SK-N-SH (cell line): ENCODE measurements around the gene ATXN7. TPM values are rescaled to one million over a fixed set of nuclear protein-coding genes. Genes with fewer than 3 reads are reported as not detected.

Source experiments
- CTCF ChIA-PET: fragments of 300-600, 350-600 bp; formaldehyde crosslinking; extraction: SDS; loops from one replicate; lab custom pipeline; 2021; lab: Yijun Ruan, JAX
- POLR2A ChIA-PET: fragments of 350-600 bp; sonication (Branson Sonifier 250); formaldehyde crosslinking; extraction: SDS; loops from one replicate; lab custom pipeline; 2020; ENCODE audit warnings: antibody characterized with exemption, inconsistent platforms; lab: Yijun Ruan, JAX
- DNase-seq: peaks from one replicate; pipeline ENCODE4 v3.0.0; 2012
- H2AFZ ChIP-seq: fragments of 200-600 bp; sonication (generic); 2 replicates; pipeline ENCODE4 v1.8.1; 2016; ENCODE audit warnings: antibody characterized with exemption, mild to moderate bottlenecking, low read depth
- H3F3A ChIP-seq: fragments of 200-600 bp; sonication (generic); replicated peaks from 2 replicates; pipeline ENCODE3; 2016; ENCODE audit warnings: antibody characterized with exemption, mild to moderate bottlenecking; ENCODE audit not compliant: insufficient read depth
- H3K27ac ChIP-seq, 2 experiments: fragments of 200-500 bp in 1 of 2; fragments of 200-600 bp in 1 of 2; sonication (Bioruptor generic) in 1 of 2; sonication (generic), shearing (Covaris generic) in 1 of 2; 2 replicates each; pipeline versions ENCODE4 v1.5.1 to v1.6.1; 2014 to 2016; ENCODE audit warnings: low read depth in 2 of 2, inconsistent platforms in 1 of 2, low read length in 1 of 2, mild to moderate bottlenecking in 1 of 2, mixed read lengths in 1 of 2
- H3K27me3 ChIP-seq: fragments of 200-600 bp; sonication (generic), shearing (Covaris generic); 2 replicates; pipeline ENCODE4 v1.6.1; 2016; ENCODE audit warnings: mixed run types; ENCODE audit not compliant: insufficient read depth
- H3K36me3 ChIP-seq, 2 experiments: fragments of 200-500 bp in 1 of 2; fragments of 200-600 bp in 1 of 2; sonication (Bioruptor generic) in 1 of 2; sonication (generic) in 1 of 2; replicated peaks in 1 of 2; 2 replicates each; pipeline versions ENCODE3 to v1.5.1; 2014 to 2016; ENCODE audit warnings: low read length in 1 of 2, mild to moderate bottlenecking in 1 of 2; ENCODE audit not compliant: insufficient read depth in 2 of 2, control insufficient read depth in 1 of 2
- H3K4me1 ChIP-seq, 2 experiments: fragments of 200-500 bp in 1 of 2; fragments of 200-600 bp in 1 of 2; sonication (Bioruptor generic) in 1 of 2; sonication (generic), shearing (Covaris generic) in 1 of 2; 2 replicates each; pipeline versions ENCODE4 v1.5.1 to v1.6.1; 2014 to 2016; ENCODE audit warnings: low read depth in 1 of 2, low read length in 1 of 2, mixed run types in 1 of 2; ENCODE audit not compliant: insufficient read depth in 2 of 2, control insufficient read depth in 1 of 2
- H3K4me2 ChIP-seq: fragments of 200-600 bp; sonication (generic), shearing (Covaris generic); 2 replicates; pipeline ENCODE4 v1.6.1; 2017; ENCODE audit warnings: mixed run types
- H3K4me3 ChIP-seq, 2 experiments: fragments of 200-500 bp in 1 of 2; fragments of 200-600 bp in 1 of 2; sonication (Bioruptor generic) in 1 of 2; sonication (generic), shearing (Covaris generic) in 1 of 2; 2 replicates each; pipeline versions ENCODE4 v1.5.1 to v1.8.1; 2014 to 2016; ENCODE audit warnings: low read depth in 2 of 2, inconsistent platforms in 1 of 2, low read length in 1 of 2, mild to moderate bottlenecking in 1 of 2, mixed read lengths in 1 of 2, moderate library complexity in 1 of 2
- H3K79me2 ChIP-seq: fragments of 200-600 bp; sonication (generic); 2 replicates; pipeline ENCODE4 v1.8.1; 2017; ENCODE audit warnings: mild to moderate bottlenecking; ENCODE audit not compliant: insufficient read depth
- H3K9ac ChIP-seq: fragments of 200-600 bp; sonication (generic); 2 replicates; pipeline ENCODE4 v1.6.1; 2017; ENCODE audit warnings: mixed run types
- H3K9me2 ChIP-seq: fragments of 200-600 bp; sonication (generic); 2 replicates; pipeline ENCODE4 v1.6.1; 2017; ENCODE audit warnings: mixed run types
- H3K9me3 ChIP-seq: fragments of 200-600 bp; sonication (generic); 2 replicates; pipeline ENCODE4 v1.6.1; 2017; ENCODE audit warnings: mixed run types, mild to moderate bottlenecking, moderate library complexity
- H4K20me1 ChIP-seq: fragments of 200-600 bp; sonication (generic); 2 replicates; pipeline ENCODE4 v1.6.1; 2017; ENCODE audit warnings: mild to moderate bottlenecking, mixed run types; ENCODE audit not compliant: insufficient read depth
- ELF1 ChIP-seq: IDR thresholded peaks from 2 replicates; pipeline ENCODE4 v1.4.0; 2012
- EP300 ChIP-seq, 2 experiments: IDR thresholded peaks; 2 replicates each; pipeline versions ENCODE4 v1.4.0 to v1.6.1; 2012; ENCODE audit warnings: borderline replicate concordance in 1 of 2, low read depth in 1 of 2, low read length in 1 of 2
- EZH2phosphoT487 ChIP-seq: fragments of 200-600 bp; sonication (generic); IDR thresholded peaks from 2 replicates; pipeline ENCODE4 v1.6.1; 2017; ENCODE audit warnings: low read depth, mixed run types, mild to moderate bottlenecking, antibody characterized with exemption, moderate library complexity, borderline replicate concordance
- FOXJ3 ChIP-seq: sonication (generic); formaldehyde crosslinking; IDR thresholded peaks from 2 replicates; pipeline ENCODE4 v1.5.1; 2020; ENCODE audit warnings: mild to moderate bottlenecking, missing genetic modification reagents
- GABPA ChIP-seq: IDR thresholded peaks from 2 replicates; pipeline ENCODE4 v1.4.0; 2012; ENCODE audit warnings: low read depth, mild to moderate bottlenecking
- GATA2 ChIP-seq: sonication (generic); formaldehyde crosslinking; IDR thresholded peaks from 2 replicates; pipeline ENCODE4 v1.5.0; 2020; ENCODE audit warnings: mild to moderate bottlenecking, missing genetic modification reagents
- RAD21 ChIP-seq: IDR thresholded peaks from 2 replicates; pipeline ENCODE4 v1.6.1; 2012; ENCODE audit warnings: mild to moderate bottlenecking, low read length
- RCOR1 ChIP-seq: fragments of 150-350 bp; IDR thresholded peaks from 2 replicates; pipeline ENCODE4 v1.6.1; 2017; ENCODE audit warnings: antibody characterized with exemption, low read length
- SIN3A ChIP-seq: IDR thresholded peaks from 2 replicates; pipeline ENCODE4 v1.6.1; 2012; ENCODE audit warnings: low read depth, mild to moderate bottlenecking, low read length, moderate library complexity, borderline replicate concordance
- YY1 ChIP-seq: IDR thresholded peaks from 2 replicates; pipeline ENCODE4 v1.4.0; 2012; ENCODE audit warnings: low read depth, mild to moderate bottlenecking
- WGBS: methylation state at CpG from one replicate; pipeline ENCODE4 v1.1.6; 2017; ENCODE audit warnings: low lambda C conversion rate; 5-methylcytosine and 5-hydroxymethylcytosine counted together
- polyA plus RNA-seq, 3 experiments: library from polyadenylated mRNA; depleted of rRNA; stranded (reverse); fragments of >200 nt; gene quantifications; 2 replicates each; pipeline ENCODE4 v1.2.3, GENCODE V29; 2012
- TF ChIP-seq, protein P1 (sequence below): fragments of 200-600 bp; sonication (generic); IDR thresholded peaks from 2 replicates; pipeline ENCODE4 v1.6.1; 2017; ENCODE audit warnings: antibody characterized with exemption, mild to moderate bottlenecking, moderate library complexity
- TF ChIP-seq, protein P2 (sequence below): IDR thresholded peaks from 2 replicates; pipeline ENCODE4 v1.4.0; 2012; ENCODE audit warnings: low read depth, borderline replicate concordance
- TF ChIP-seq, protein P3 (sequence below): IDR thresholded peaks from 2 replicates; pipeline ENCODE4 v1.6.1; 2012; ENCODE audit warnings: mild to moderate bottlenecking, low read depth, low read length, moderate library complexity
- TF ChIP-seq, protein P4 (sequence below): fragments of 150-350 bp; IDR thresholded peaks from 2 replicates; pipeline ENCODE4 v1.6.1; 2016; ENCODE audit warnings: mild to moderate bottlenecking, low read depth, low read length
- TF ChIP-seq, protein P5 (sequence below): fragments of 150-350 bp; IDR thresholded peaks from 2 replicates; pipeline ENCODE4 v1.6.1; 2017; ENCODE audit warnings: antibody characterized with exemption, low read length, low read depth, borderline replicate concordance

Gene ATXN7
- polyA plus RNA-seq, 1 of the 3 experiments (the other 2 are of a cell fraction): 6.2 TPM

DNA sequence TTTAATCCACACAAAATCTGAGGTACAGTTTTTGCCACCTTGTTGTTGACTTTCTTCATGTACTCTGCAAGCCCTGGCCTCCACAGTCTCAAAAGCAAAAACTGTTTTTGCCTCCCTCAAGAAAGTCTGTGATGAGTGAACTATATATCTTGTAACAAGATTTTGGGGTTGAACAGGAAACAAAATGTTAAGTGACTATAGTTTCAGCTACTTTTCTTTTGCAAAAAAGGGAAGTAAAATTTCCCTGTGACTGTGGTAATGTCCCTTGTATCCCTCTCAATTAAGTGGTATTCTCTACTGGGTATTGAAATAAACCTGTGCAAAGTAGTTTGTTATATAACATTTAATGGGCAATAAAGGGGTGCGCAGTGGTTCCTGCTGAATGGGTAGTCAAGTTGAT, 69.8 kb downstream of the ATXN7 start:
- H3K36me3 ChIP-seq: peaks cover 10 to 16% of the 10 kb centered on the region in 2 experiments
- H3K79me2 ChIP-seq: peaks cover 79% of the 10 kb centered on the region
- ChIA-PET CTCF (no interaction called here), POLR2A (no interaction called here)
- H3K27me3 ChIP-seq: no peaks in the 10 kb centered on the region
- no peak overlapping the region for H3K9ac ChIP-seq
- no peaks in the 10 kb centered on the region for H3F3A ChIP-seq
- H3K4me3 ChIP-seq: no peak overlapping the region
- H3K4me1 ChIP-seq: peaks cover 0 to 2% of the 10 kb centered on the region in 2 experiments; a peak in 1 of 4 replicates
- H3K9me3 ChIP-seq: no peaks in the 10 kb centered on the region
- peaks cover 40% of the 10 kb centered on the region for H4K20me1 ChIP-seq
- H3K27ac ChIP-seq: no peak overlapping the region
- 93% methylated on average over 1 of the region's 1 CpG for WGBS
- no peak for DNase-seq
- no peak overlapping the region for H2AFZ ChIP-seq
- TF ChIP-seq GABPA (no peak), FOXJ3 (no peak), YY1 (no peak), RCOR1 (no peak), SIN3A (no peak), EZH2phosphoT487 (no peak), EP300 (IDR thresholded peaks at IDR 0.05; ENCODE audit: borderline replicate concordance in 1 of 2, low read depth in 1 of 2, low read length in 1 of 2) (no peak), GATA2 (no peak), ELF1 (no peak), RAD21 (no peak)
- TF ChIP-seq, protein P1, sequence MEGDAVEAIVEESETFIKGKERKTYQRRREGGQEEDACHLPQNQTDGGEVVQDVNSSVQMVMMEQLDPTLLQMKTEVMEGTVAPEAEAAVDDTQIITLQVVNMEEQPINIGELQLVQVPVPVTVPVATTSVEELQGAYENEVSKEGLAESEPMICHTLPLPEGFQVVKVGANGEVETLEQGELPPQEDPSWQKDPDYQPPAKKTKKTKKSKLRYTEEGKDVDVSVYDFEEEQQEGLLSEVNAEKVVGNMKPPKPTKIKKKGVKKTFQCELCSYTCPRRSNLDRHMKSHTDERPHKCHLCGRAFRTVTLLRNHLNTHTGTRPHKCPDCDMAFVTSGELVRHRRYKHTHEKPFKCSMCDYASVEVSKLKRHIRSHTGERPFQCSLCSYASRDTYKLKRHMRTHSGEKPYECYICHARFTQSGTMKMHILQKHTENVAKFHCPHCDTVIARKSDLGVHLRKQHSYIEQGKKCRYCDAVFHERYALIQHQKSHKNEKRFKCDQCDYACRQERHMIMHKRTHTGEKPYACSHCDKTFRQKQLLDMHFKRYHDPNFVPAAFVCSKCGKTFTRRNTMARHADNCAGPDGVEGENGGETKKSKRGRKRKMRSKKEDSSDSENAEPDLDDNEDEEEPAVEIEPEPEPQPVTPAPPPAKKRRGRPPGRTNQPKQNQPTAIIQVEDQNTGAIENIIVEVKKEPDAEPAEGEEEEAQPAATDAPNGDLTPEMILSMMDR: no peak
- TF ChIP-seq, protein P2, sequence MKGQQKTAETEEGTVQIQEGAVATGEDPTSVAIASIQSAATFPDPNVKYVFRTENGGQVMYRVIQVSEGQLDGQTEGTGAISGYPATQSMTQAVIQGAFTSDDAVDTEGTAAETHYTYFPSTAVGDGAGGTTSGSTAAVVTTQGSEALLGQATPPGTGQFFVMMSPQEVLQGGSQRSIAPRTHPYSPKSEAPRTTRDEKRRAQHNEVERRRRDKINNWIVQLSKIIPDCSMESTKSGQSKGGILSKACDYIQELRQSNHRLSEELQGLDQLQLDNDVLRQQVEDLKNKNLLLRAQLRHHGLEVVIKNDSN: no peak
- TF ChIP-seq, protein P3, sequence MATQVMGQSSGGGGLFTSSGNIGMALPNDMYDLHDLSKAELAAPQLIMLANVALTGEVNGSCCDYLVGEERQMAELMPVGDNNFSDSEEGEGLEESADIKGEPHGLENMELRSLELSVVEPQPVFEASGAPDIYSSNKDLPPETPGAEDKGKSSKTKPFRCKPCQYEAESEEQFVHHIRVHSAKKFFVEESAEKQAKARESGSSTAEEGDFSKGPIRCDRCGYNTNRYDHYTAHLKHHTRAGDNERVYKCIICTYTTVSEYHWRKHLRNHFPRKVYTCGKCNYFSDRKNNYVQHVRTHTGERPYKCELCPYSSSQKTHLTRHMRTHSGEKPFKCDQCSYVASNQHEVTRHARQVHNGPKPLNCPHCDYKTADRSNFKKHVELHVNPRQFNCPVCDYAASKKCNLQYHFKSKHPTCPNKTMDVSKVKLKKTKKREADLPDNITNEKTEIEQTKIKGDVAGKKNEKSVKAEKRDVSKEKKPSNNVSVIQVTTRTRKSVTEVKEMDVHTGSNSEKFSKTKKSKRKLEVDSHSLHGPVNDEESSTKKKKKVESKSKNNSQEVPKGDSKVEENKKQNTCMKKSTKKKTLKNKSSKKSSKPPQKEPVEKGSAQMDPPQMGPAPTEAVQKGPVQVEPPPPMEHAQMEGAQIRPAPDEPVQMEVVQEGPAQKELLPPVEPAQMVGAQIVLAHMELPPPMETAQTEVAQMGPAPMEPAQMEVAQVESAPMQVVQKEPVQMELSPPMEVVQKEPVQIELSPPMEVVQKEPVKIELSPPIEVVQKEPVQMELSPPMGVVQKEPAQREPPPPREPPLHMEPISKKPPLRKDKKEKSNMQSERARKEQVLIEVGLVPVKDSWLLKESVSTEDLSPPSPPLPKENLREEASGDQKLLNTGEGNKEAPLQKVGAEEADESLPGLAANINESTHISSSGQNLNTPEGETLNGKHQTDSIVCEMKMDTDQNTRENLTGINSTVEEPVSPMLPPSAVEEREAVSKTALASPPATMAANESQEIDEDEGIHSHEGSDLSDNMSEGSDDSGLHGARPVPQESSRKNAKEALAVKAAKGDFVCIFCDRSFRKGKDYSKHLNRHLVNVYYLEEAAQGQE: no peak
- TF ChIP-seq, protein P4, sequence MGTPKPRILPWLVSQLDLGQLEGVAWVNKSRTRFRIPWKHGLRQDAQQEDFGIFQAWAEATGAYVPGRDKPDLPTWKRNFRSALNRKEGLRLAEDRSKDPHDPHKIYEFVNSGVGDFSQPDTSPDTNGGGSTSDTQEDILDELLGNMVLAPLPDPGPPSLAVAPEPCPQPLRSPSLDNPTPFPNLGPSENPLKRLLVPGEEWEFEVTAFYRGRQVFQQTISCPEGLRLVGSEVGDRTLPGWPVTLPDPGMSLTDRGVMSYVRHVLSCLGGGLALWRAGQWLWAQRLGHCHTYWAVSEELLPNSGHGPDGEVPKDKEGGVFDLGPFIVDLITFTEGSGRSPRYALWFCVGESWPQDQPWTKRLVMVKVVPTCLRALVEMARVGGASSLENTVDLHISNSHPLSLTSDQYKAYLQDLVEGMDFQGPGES: no peak
- TF ChIP-seq, protein P5, sequence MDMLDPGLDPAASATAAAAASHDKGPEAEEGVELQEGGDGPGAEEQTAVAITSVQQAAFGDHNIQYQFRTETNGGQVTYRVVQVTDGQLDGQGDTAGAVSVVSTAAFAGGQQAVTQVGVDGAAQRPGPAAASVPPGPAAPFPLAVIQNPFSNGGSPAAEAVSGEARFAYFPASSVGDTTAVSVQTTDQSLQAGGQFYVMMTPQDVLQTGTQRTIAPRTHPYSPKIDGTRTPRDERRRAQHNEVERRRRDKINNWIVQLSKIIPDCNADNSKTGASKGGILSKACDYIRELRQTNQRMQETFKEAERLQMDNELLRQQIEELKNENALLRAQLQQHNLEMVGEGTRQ: no peak
- TF ChIP-seq, all 33 proteins: peak for 0
- Histone ChIP-seq H3K9me2 (no peaks in the 10 kb centered on the region), H3K4me2 (no peak overlapping the region)
